COLO668 (cell line): Measurements from ENCODE around the gene DNAJC3.

ENCODE experiments used
- DNase-seq: peaks from one replicate; lab custom pipeline; 2025; ENCODE audit not compliant: unreplicated experiment; lab: John Stamatoyannopoulos, UW

The DNAJC3 gene

DNA sequence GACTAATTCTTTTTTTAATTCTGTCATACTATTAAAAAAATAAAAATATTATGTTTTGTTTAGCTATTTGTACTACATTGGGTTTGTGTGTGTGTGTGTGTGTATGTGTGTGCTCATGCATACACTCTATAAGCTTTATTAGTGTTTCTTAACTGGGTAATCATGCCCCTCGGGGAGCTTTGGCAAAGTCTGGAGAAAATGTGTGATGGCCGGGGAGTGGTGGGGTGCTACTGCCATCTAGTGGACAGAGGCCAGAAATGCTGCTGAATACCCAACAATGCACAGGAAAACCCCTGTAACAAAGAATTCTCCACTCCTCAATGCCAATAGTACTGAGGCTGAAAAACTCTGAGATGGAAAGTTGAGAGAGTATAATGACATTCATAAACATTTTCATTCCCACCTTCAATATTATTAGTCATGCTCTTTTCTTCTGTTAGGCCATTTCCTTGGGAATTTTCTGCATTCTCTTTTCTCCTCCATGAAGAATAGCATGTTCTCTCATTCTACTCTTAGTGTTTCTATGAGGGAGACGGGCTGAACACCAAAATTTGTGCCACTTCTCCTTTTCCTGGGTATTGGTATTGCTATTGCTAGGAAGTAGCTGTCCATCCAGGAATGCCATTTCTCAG lies 157.3 kb downstream of the DNAJC3 start:
- DNase-seq, result peak; percentile 72

DNA sequence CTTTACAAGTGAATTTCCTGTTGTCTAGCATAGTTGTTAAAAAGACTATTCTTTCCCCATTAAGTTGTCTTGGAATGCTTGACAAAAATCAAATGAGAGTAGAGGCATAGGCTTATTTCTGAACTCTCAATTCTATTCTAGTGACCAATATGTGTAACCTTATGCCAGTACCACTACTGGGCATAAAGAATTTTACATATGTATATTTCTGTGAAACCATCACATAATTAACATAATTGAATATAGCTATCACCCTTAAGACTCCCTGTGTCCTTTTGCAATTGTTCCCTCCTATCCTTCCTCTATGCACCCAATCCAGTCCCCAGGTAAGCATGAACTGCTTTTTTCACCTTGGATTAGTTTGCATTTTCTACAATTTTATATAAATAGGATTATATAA lies 165.0 kb downstream of the DNAJC3 start:
- no peak for DNase-seq

DNA sequence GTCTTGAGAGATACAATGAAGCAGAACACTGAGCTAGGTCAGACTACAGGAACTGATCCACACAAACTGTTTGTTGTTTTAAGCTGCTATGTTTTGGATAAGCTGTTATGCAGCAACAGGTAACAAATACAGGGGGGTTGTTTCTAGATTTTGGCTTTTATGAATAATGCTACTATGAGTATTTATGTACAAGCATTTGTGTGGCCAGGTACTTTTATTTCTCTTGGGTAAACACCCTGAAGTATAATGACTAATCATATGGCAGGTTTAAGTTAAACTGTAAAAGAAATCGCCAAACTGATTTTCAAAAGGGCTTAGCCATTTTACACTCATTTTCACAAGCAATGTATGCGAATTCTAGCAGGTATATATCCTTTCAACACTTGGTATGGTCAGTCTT lies 166.0 kb downstream of the DNAJC3 start:
- no peak for DNase-seq
